K562 (cell line): ENCODE data around the gene STX1A. TPM values are rescaled to one million over a fixed set of nuclear protein-coding genes. Genes with fewer than 3 reads are reported as not detected.

Experiments
- ATAC-seq: fragments of 200-7000 bp; cut with Tn5 transposase; 3 replicates; pipeline ENCODE4 v1.9.1; 2020; ENCODE audit warnings: moderate library complexity
- BruUV-seq: library from RNA; stranded (reverse); fragments of 400-500 nt; replicated peaks from 2 replicates; lab custom pipeline; 2021; lab: Mats Ljungman, UMichigan
- CTCF ChIA-PET: fragments of 300-600 bp; formaldehyde crosslinking; extraction: SDS; loops from one replicate; lab custom pipeline; 2021; ENCODE audit warnings: low intra/inter-chr PET ratio; lab: Yijun Ruan, JAX
- POLR2A ChIA-PET: fragments of 300-600, 350-650 bp; sonication (Branson Sonifier 250); formaldehyde crosslinking; extraction: SDS; loops from one replicate; lab custom pipeline; 2021; ENCODE audit warnings: antibody characterized with exemption, inconsistent platforms; lab: Yijun Ruan, JAX
- DNase-seq, 4 experiments: peaks; one replicate each; pipeline versions ENCODE4 v3.0.0 to v3.0.0-alpha.2; 2011 to 2018; ENCODE audit warnings: low spot score in 3 of 4, mixed read lengths in 3 of 4; ENCODE audit errors: extremely low read depth in 1 of 4
- FAIRE-seq: peaks from 2 replicates; lab custom pipeline; 2011; peaks lifted over from hg19 to GRCh38; lab: Jason Lieb, UNC
- H2AFZ ChIP-seq: 2 replicates; pipeline ENCODE4 v1.6.0; 2011; ENCODE audit warnings: low read depth, low read length, control low read depth, inconsistent platforms
- H3K27ac ChIP-seq: fragments of 200-600 bp; 3 replicates; pipeline ENCODE4 v1.8.0; 2011; ENCODE audit warnings: low read depth, mild to moderate bottlenecking, control low read depth, inconsistent platforms, low read length, moderate library complexity, mixed read lengths; ENCODE audit errors: extremely low read depth
- H3K27me3 ChIP-seq, 2 experiments: fragments of 300-600 bp in 1 of 2; 2 replicates in 1 of 2; 3 replicates in 1 of 2; pipeline versions ENCODE4 v1.6.0 to v1.8.0; 2011; ENCODE audit warnings: inconsistent platforms in 2 of 2, low read length in 2 of 2, mild to moderate bottlenecking in 1 of 2, mixed read lengths in 1 of 2, moderate library complexity in 1 of 2; ENCODE audit not compliant: control insufficient read depth in 2 of 2, insufficient read depth in 2 of 2
- H3K36me3 ChIP-seq: fragments of 300-600 bp; 3 replicates; pipeline ENCODE4 v1.8.0; 2011; ENCODE audit warnings: mild to moderate bottlenecking, low read length, inconsistent platforms; ENCODE audit not compliant: control insufficient read depth, insufficient read depth
- H3K4me1 ChIP-seq, 2 experiments: fragments of 200-600 bp in 1 of 2; replicated peaks in 1 of 2; 2 replicates in 1 of 2; 3 replicates in 1 of 2; pipeline versions ENCODE4 v1.5.1 to v1.8.0; 2011; ENCODE audit warnings: inconsistent platforms in 2 of 2, low read length in 2 of 2, mild to moderate bottlenecking in 1 of 2, mixed read lengths in 1 of 2, moderate library complexity in 1 of 2; ENCODE audit not compliant: control insufficient read depth in 2 of 2, insufficient read depth in 2 of 2
- H3K4me2 ChIP-seq: 2 replicates; pipeline ENCODE4 v1.6.1; 2011; ENCODE audit warnings: low read length, control low read depth, inconsistent platforms, mixed read lengths; ENCODE audit not compliant: insufficient read depth
- H3K4me3 ChIP-seq: fragments of 200-600 bp; sonication (generic), shearing (Covaris generic); 2 replicates; pipeline ENCODE4 v1.5.1; 2016; ENCODE audit warnings: control low read depth, inconsistent platforms
- H3K79me2 ChIP-seq: fragments of 200-600 bp; 3 replicates; pipeline ENCODE4 v1.8.0; 2011; ENCODE audit warnings: low read length, inconsistent platforms; ENCODE audit not compliant: control insufficient read depth, insufficient read depth
- H3K9ac ChIP-seq, 2 experiments: 2 replicates each; pipeline versions ENCODE4 v1.6.0 to v1.6.1; 2011; ENCODE audit warnings: low read depth in 2 of 2, low read length in 2 of 2, control low read depth in 1 of 2, inconsistent platforms in 1 of 2, mild to moderate bottlenecking in 1 of 2, mixed read lengths in 1 of 2; ENCODE audit not compliant: insufficient read depth in 1 of 2
- H3K9me1 ChIP-seq: one replicate; pipeline ENCODE4 v1.6.0; 2011; ENCODE audit warnings: inconsistent platforms, mild to moderate bottlenecking, low read length, moderate library complexity; ENCODE audit not compliant: control insufficient read depth, insufficient read depth
- H3K9me3 ChIP-seq: replicated peaks from 2 replicates; pipeline ENCODE4 v1.5.1; 2011; ENCODE audit warnings: low read depth, low read length, inconsistent platforms; ENCODE audit not compliant: control insufficient read depth, insufficient read depth
- H4K20me1 ChIP-seq: replicated peaks from 2 replicates; pipeline ENCODE4 v1.6.1; 2011; ENCODE audit warnings: low read length, inconsistent platforms, mixed read lengths; ENCODE audit not compliant: control insufficient read depth, insufficient read depth
- ATF3 ChIP-seq, 2 experiments: fragments of 450-650 bp in 1 of 2; sonication (generic) in 1 of 2; formaldehyde crosslinking in 1 of 2; IDR thresholded peaks in 1 of 2; conservative IDR thresholded peaks in 1 of 2; 2 replicates each; pipeline versions ENCODE4 v1.6.1 to v1.8.1; 2016 to 2023; ENCODE audit warnings: mild to moderate bottlenecking in 2 of 2, moderate library complexity in 2 of 2, inconsistent platforms in 1 of 2, missing genetic modification reagents in 1 of 2
- CHCHD3 ChIP-seq: fragments of 250-450 bp; sonication (Bioruptor Pico); IDR thresholded peaks from 2 replicates; pipeline ENCODE4 v2.1.2; 2022; ENCODE audit warnings: mild to moderate bottlenecking
- GABPB2 ChIP-seq: fragments of 250-450 bp; sonication (Bioruptor Pico); conservative IDR thresholded peaks from 2 replicates; pipeline ENCODE4 v1.5.1; 2021; ENCODE audit warnings: mild to moderate bottlenecking
- GATA2 ChIP-seq: sonication (generic); formaldehyde crosslinking; IDR thresholded peaks from 2 replicates; pipeline ENCODE4 v1.4.0; 2020; ENCODE audit warnings: mild to moderate bottlenecking, missing genetic modification reagents
- ZNF143 ChIP-seq: sonication (generic); formaldehyde crosslinking; IDR thresholded peaks from 2 replicates; pipeline ENCODE4 v1.9.0; 2022; ENCODE audit warnings: mild to moderate bottlenecking, missing genetic modification reagents
- ZNF586 ChIP-seq: fragments of 450-650 bp; formaldehyde crosslinking; conservative IDR thresholded peaks from 2 replicates; pipeline ENCODE4 v1.4.0; 2020; ENCODE audit warnings: mild to moderate bottlenecking, moderate library complexity
- ZNF707 ChIP-seq: fragments of 250-450 bp; sonication (Bioruptor Pico); conservative IDR thresholded peaks from 2 replicates; pipeline ENCODE4 v1.8.0; 2022; ENCODE audit warnings: inconsistent platforms, mild to moderate bottlenecking, moderate library complexity
- ZNF717 ChIP-seq: fragments of 250-450 bp; sonication (Bioruptor Pico); IDR thresholded peaks from 2 replicates; pipeline ENCODE4 v1.5.0; 2021
- ZSCAN32 ChIP-seq: fragments of 450-650 bp; formaldehyde crosslinking; IDR thresholded peaks from 2 replicates; pipeline ENCODE4 v1.4.0; 2020; ENCODE audit warnings: mild to moderate bottlenecking, moderate library complexity
- WGBS: fragments of 100-300 bp; shearing (Covaris generic); methylation state at CpG from one replicate; pipeline ENCODE4 v1.1.6; 2016; ENCODE audit warnings: low coverage, mixed read lengths; ENCODE audit not compliant: insufficient coverage; ENCODE audit errors: missing lambda C conversion rate; 5-methylcytosine and 5-hydroxymethylcytosine counted together
- in situ Hi-C: fragments of 300-500 bp; cut with MboI; formaldehyde crosslinking; loops from 4 replicates; pipeline ENCODE4 v1.15.0; 2018; ENCODE audit warnings: inconsistent platforms, mixed read lengths
- intact Hi-C: fragments of 100-400 bp; cut with micrococcal nuclease; formaldehyde crosslinking; loops from 2 replicates; pipeline ENCODE4 v1.14.2; 2022
- polyA plus RNA-seq, 8 experiments: library from polyadenylated mRNA; depleted of rRNA in 4 of 8; stranded (reverse) in 5 of 8; unstranded in 3 of 8; fragments of >200 nt; fragmentation: Nextera tagmentation in 2 of 8; fragmentation: Illumina TruSeq in 1 of 8; extraction: Ambion mirVana in 2 of 8; extraction: Trizol in 1 of 8; gene quantifications; 2 replicates each; pipeline versions ENCODE4 v1.2.1 to v1.2.3, GENCODE V29; 2011 to 2014; ENCODE audit warnings: inconsistent platforms in 1 of 8, missing spikeins in 1 of 8
- total RNA-seq, 7 experiments: library from RNA; depleted of rRNA in 6 of 7; stranded (reverse); fragments of >200 nt in 6 of 7; fragmentation: Illumina TruSeq in 2 of 7; extraction: Trizol in 2 of 7; gene quantifications; 2 replicates each; pipeline versions ENCODE4 v1.2.1 to v1.2.3, GENCODE V29; 2011 to 2021; ENCODE audit warnings: low replicate concordance in 1 of 7
- TF ChIP-seq, protein P1 (sequence below): sonication (generic); formaldehyde crosslinking; IDR thresholded peaks from 2 replicates; pipeline ENCODE4 v1.8.1; 2023; ENCODE audit warnings: mild to moderate bottlenecking, missing genetic modification reagents, moderate library complexity

STX1A gene
- total and polyA plus RNA-seq, 9 of the 15 experiments (the other 6 are each of a cell fraction or from before 2014, with no cell fraction given) = 0.04 to 15.1 (median 6.3) TPM

DNA sequence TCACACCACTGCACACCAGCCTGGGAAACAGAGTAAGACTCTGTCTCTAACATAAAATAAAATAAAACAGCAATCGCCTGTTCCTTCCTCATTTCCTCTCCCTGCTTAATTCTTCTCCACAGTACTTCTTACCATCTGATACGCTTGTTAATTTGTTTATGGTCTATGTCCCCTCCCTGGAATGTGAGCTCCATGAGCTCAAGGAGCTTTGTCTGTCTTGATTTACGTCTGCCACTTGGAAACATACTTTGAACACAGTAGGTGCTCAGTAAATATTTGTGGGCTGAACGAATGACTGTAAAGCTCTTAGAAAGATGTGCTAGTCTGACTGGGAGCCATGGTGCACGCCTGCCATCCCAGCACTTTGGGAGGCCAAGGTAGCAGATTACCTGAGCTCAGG lies 9.1 kb upstream of the STX1A start:
- Histone ChIP-seq H4K20me1 (peaks cover 3% of the 10 kb centered on the region; the same call in 1 of the 2 replicates), H2AFZ (0 out of 2 replicates have a peak overlapping the region, but pooled peaks have one; percentile 34), H3K9me3 (no peaks in the 10 kb centered on the region), H3K27ac (no peak overlapping the region), H3K4me2 (no peak overlapping the region), H3K9me1 (no peaks in the 10 kb centered on the region), H3K79me2 (no peaks in the 10 kb centered on the region), H3K36me3 (no peaks in the 10 kb centered on the region), H3K4me3 (no peak overlapping the region), H3K27me3 (no peaks in the 10 kb centered on the region; a peak in 1 of 5 replicates), H3K4me1 (peaks cover 10 to 13% of the 10 kb centered on the region in 2 experiments; a peak in 4 of 5 replicates), H3K9ac (peak overlapping the region in 1 of 2 experiments; percentile 41; a peak in 1 of 4 replicates)
- in situ Hi-C loops (no loop called here), intact Hi-C loops (no loop called here)
- TF ChIP-seq ATF3 (IDR thresholded peaks at IDR 0.05) = no peak
- no peak for TF ChIP-seq ATF3 (CRISPR knock-in tag; conservative IDR thresholded peaks at IDR 0.05)
- TF ChIP-seq, protein P1, sequence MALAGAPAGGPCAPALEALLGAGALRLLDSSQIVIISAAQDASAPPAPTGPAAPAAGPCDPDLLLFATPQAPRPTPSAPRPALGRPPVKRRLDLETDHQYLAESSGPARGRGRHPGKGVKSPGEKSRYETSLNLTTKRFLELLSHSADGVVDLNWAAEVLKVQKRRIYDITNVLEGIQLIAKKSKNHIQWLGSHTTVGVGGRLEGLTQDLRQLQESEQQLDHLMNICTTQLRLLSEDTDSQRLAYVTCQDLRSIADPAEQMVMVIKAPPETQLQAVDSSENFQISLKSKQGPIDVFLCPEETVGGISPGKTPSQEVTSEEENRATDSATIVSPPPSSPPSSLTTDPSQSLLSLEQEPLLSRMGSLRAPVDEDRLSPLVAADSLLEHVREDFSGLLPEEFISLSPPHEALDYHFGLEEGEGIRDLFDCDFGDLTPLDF (CRISPR knock-in tag) = no peak
- TF ChIP-seq GATA2 (CRISPR knock-in tag) = no peak
- no peak for TF ChIP-seq ZNF143 (CRISPR knock-in tag)
- no peak for TF ChIP-seq ZNF586
- no peak for TF ChIP-seq ZNF707 (CRISPR knock-in tag)
- no peak for TF ChIP-seq GABPB2 (CRISPR knock-in tag)
- no peak for TF ChIP-seq ZSCAN32
- TF ChIP-seq ZNF717 (CRISPR knock-in tag) = no peak
- TF ChIP-seq CHCHD3 (CRISPR knock-in tag) = no peak
- FAIRE-seq = no peak
- WGBS = 30% methylated on average over 5 of the region's 5 CpGs
- no peak for ATAC-seq
- ChIA-PET POLR2A (interaction anchor here (0.6 to 1.6 kb wide), 4 partner anchors 10 to 236 kb away, joined by 3 to 6 read pairs (median 5); partner anchors contain the start of genes ABHD11 and BAZ1B), CTCF (no interaction called here)
- no peak for DNase-seq
- no TSS peak for BruUV-seq
